HepG2 (cell line): ENCODE results near the gene COL27A1. TPM values are rescaled to one million over a fixed set of nuclear protein-coding genes. Genes with fewer than 3 reads are reported as not detected.

Experiments used
- CENPBD1 ChIP-seq: sonication (generic); formaldehyde crosslinking; IDR thresholded peaks from 2 replicates; pipeline ENCODE4 v1.8.0; 2022; ENCODE audit warnings: missing genetic modification reagents, low read depth, mild to moderate bottlenecking, borderline replicate concordance
- DNMT3B ChIP-seq: conservative IDR thresholded peaks from 2 replicates; pipeline ENCODE4 v1.6.1; 2016; ENCODE audit warnings: missing biosample characterization, control low read depth
- GTF2F1 ChIP-seq: fragments of 150-350 bp; IDR thresholded peaks from 2 replicates; pipeline ENCODE4 v1.6.1; 2014; ENCODE audit warnings: low read length
- MAX ChIP-seq: IDR thresholded peaks from 2 replicates; pipeline ENCODE4 v1.6.1; 2012; ENCODE audit warnings: inconsistent platforms
- MED13 ChIP-seq: sonication (generic); formaldehyde crosslinking; IDR thresholded peaks from 2 replicates; pipeline ENCODE4 v1.5.0; 2020; ENCODE audit warnings: missing genetic modification reagents
- RFX3 ChIP-seq: IDR thresholded peaks from 2 replicates; pipeline ENCODE4 v1.6.1; 2016; ENCODE audit warnings: missing biosample characterization, missing genetic modification reagents
- SMARCE1 ChIP-seq: fragments of 450-650 bp; IDR thresholded peaks from 2 replicates; pipeline ENCODE4 v1.6.1; 2017; ENCODE audit warnings: borderline replicate concordance
- SOX13 ChIP-seq, 3 experiments: fragments of 450-650 bp in 1 of 3; sonication (generic) in 1 of 3; formaldehyde crosslinking in 1 of 3; IDR thresholded peaks in 2 of 3; conservative IDR thresholded peaks in 1 of 3; 2 replicates each; pipeline versions ENCODE4 v1.5.0 to v1.6.1; 2016 to 2020; ENCODE audit warnings: antibody characterized with exemption in 1 of 3, mild to moderate bottlenecking in 1 of 3, missing compliant biosample characterization in 1 of 3, missing genetic modification reagents in 1 of 3, moderate library complexity in 1 of 3
- ZBTB1 ChIP-seq: sonication (generic); formaldehyde crosslinking; IDR thresholded peaks from 2 replicates; pipeline ENCODE4 v1.4.0; 2020; ENCODE audit warnings: missing genetic modification reagents, borderline replicate concordance
- ZBTB20 ChIP-seq: sonication (generic); formaldehyde crosslinking; IDR thresholded peaks from 2 replicates; pipeline ENCODE4 v1.8.1; 2023; ENCODE audit warnings: missing genetic modification reagents, low read depth, mild to moderate bottlenecking, borderline replicate concordance
- ZFP36 ChIP-seq: fragments of 150-350 bp; IDR thresholded peaks from 2 replicates; pipeline ENCODE4 v1.6.1; 2018; ENCODE audit warnings: borderline replicate concordance, low read length, low read depth; ENCODE audit not compliant: partially characterized antibody
- ZFP37 ChIP-seq: sonication (generic); formaldehyde crosslinking; IDR thresholded peaks from 2 replicates; pipeline ENCODE4 v1.4.0; 2020; ENCODE audit warnings: missing genetic modification reagents, borderline replicate concordance
- ZNF142 ChIP-seq: sonication (generic); formaldehyde crosslinking; IDR thresholded peaks from 2 replicates; pipeline ENCODE4 v1.4.0; 2020; ENCODE audit warnings: missing genetic modification reagents
- ZNF232 ChIP-seq: sonication (generic); formaldehyde crosslinking; IDR thresholded peaks from 2 replicates; pipeline ENCODE4 v1.4.0; 2020; ENCODE audit warnings: missing genetic modification reagents, borderline replicate concordance
- ZNF281 ChIP-seq: sonication (generic); formaldehyde crosslinking; IDR thresholded peaks from 2 replicates; pipeline ENCODE4 v1.4.0; 2020; ENCODE audit warnings: missing genetic modification reagents, borderline replicate concordance
- ZNF317 ChIP-seq: sonication (generic); formaldehyde crosslinking; IDR thresholded peaks from 2 replicates; pipeline ENCODE4 v1.5.0; 2020; ENCODE audit warnings: mild to moderate bottlenecking, missing genetic modification reagents
- ZNF431 ChIP-seq: sonication (generic); formaldehyde crosslinking; IDR thresholded peaks from 2 replicates; pipeline ENCODE4 v1.9.0; 2022; ENCODE audit warnings: missing genetic modification reagents, low read depth, mild to moderate bottlenecking, borderline replicate concordance
- ZNF451 ChIP-seq: sonication (generic); formaldehyde crosslinking; IDR thresholded peaks from 2 replicates; pipeline ENCODE4 v1.5.0; 2020; ENCODE audit warnings: mild to moderate bottlenecking, missing genetic modification reagents
- polyA plus RNA-seq, 8 experiments: library from polyadenylated mRNA; depleted of rRNA in 3 of 8; stranded (reverse) in 7 of 8; unstranded in 1 of 8; fragments of >200 nt; fragmentation: Illumina TruSeq in 4 of 8; extraction: Trizol in 4 of 8; gene quantifications; 2 replicates each; pipeline versions ENCODE4 v1.2.1 to v1.2.3, GENCODE V29; 2011 to 2016; ENCODE audit warnings: low read depth in 4 of 8, missing spikeins in 1 of 8, mixed read lengths in 1 of 8; ENCODE audit not compliant: insufficient read depth in 1 of 8
- total RNA-seq, 5 experiments: library from RNA; depleted of rRNA; stranded (reverse); fragments of >200 nt; fragmentation: Illumina TruSeq; extraction: Trizol; gene quantifications; 2 replicates each; pipeline ENCODE4 v1.2.3, GENCODE V29; 2016; ENCODE audit warnings: low read depth in 1 of 5
- TF ChIP-seq, protein P1 (sequence below): sonication (generic); formaldehyde crosslinking; IDR thresholded peaks from 2 replicates; pipeline ENCODE4 v1.8.0; 2022; ENCODE audit warnings: missing genetic modification reagents, mild to moderate bottlenecking, borderline replicate concordance

COL27A1 gene
- total and polyA plus RNA-seq, 2 of the 13 experiments (the other 11 are each of a cell fraction or from before 2014, with no cell fraction given): 71.3 to 89.1 TPM

- TF ChIP-seq ZFP37 (CRISPR knock-in tag) (no peak), ZNF317 (CRISPR knock-in tag) (no peak), ZNF431 (CRISPR knock-in tag) (no peak), ZBTB20 (no peak), ZFP36 (no peak), ZNF281 (no peak), SOX13 (IDR thresholded peaks at IDR 0.05) (no peak), SOX13 (CRISPR knock-in tag; conservative IDR thresholded peaks at IDR 0.05 in 1 of 2, IDR thresholded peaks at IDR 0.05 in 1 of 2) (no peak), RFX3 (CRISPR knock-in tag) (no peak), CENPBD1 (CRISPR knock-in tag) (no peak), ZBTB1 (CRISPR knock-in tag) (no peak), MAX (peak; percentile 14), ZNF232 (CRISPR knock-in tag) (no peak), DNMT3B (no peak), ZNF451 (CRISPR knock-in tag) (no peak), SMARCE1 (no peak), MED13 (CRISPR knock-in tag) (no peak), ZNF142 (no peak), GTF2F1 (no peak)
- TF ChIP-seq, protein P1, sequence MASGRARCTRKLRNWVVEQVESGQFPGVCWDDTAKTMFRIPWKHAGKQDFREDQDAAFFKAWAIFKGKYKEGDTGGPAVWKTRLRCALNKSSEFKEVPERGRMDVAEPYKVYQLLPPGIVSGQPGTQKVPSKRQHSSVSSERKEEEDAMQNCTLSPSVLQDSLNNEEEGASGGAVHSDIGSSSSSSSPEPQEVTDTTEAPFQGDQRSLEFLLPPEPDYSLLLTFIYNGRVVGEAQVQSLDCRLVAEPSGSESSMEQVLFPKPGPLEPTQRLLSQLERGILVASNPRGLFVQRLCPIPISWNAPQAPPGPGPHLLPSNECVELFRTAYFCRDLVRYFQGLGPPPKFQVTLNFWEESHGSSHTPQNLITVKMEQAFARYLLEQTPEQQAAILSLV (CRISPR knock-in tag): no peak
Observed at GRCh38 chr9:114155995-114156656, 789 bp downstream of the COL27A1 start (continued).
